ENCODE measurements around the gene LCA5.

DNA sequence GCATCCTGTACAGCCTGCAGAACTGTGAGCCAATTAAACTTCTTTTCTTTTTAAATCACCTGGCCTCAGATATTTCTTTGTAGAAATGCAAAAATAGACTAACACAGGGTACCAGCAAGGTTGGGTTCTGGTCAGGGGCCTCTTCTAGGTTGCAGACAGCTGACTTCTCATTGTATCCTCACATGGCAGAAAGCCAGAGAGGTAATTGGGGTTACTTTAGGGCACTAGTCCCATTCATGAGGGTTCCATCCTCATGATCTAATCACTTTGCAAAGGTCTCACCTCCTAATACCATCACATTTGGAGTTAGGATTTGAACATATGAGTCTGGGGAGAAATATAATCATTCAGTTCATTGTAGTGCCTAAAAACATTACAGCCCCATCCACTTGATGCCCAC lies 101.5 kb downstream of the LCA5 start:
- TF ChIP-seq, protein P1, sequence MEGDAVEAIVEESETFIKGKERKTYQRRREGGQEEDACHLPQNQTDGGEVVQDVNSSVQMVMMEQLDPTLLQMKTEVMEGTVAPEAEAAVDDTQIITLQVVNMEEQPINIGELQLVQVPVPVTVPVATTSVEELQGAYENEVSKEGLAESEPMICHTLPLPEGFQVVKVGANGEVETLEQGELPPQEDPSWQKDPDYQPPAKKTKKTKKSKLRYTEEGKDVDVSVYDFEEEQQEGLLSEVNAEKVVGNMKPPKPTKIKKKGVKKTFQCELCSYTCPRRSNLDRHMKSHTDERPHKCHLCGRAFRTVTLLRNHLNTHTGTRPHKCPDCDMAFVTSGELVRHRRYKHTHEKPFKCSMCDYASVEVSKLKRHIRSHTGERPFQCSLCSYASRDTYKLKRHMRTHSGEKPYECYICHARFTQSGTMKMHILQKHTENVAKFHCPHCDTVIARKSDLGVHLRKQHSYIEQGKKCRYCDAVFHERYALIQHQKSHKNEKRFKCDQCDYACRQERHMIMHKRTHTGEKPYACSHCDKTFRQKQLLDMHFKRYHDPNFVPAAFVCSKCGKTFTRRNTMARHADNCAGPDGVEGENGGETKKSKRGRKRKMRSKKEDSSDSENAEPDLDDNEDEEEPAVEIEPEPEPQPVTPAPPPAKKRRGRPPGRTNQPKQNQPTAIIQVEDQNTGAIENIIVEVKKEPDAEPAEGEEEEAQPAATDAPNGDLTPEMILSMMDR (IDR thresholded peaks at IDR 0.05; ENCODE audit: low read depth, low read length), result no peak
- TF ChIP-seq EZH2phosphoT487 (IDR thresholded peaks at IDR 0.05; ENCODE audit: low read depth), result no peak
